GM19452 (cell line): ENCODE data around the gene CHMP5.

Source experiments
- ATAC-seq: cut with Tn5 transposase; IDR thresholded peaks from one replicate; pipeline ENCODE4 v1.9.1; 2021; ENCODE audit not compliant: unreplicated experiment

Gene CHMP5

GRCh38 chr9:33242609-33243134 lies 22.2 kb upstream of the CHMP5 start:
- no peak for ATAC-seq

GRCh38 chr9:33244137-33244784 lies 20.6 kb upstream of the CHMP5 start:
- no peak for ATAC-seq

- no peak for ATAC-seq
These were observed 19.5 kb upstream of the CHMP5 start for GRCh38 chr9:33245341-33245740.

- ATAC-seq, result no peak
These were observed 18.5 kb upstream of the CHMP5 start for GRCh38 chr9:33246269-33246860.

- no peak for ATAC-seq
These were observed 16.2 kb upstream of the CHMP5 start for GRCh38 chr9:33248606-33249005.

GRCh38 chr9:33249087-33249658 lies 15.7 kb upstream of the CHMP5 start:
- peak; percentile 64 for ATAC-seq

GRCh38 chr9:33249983-33250382 lies 14.9 kb upstream of the CHMP5 start:
- no peak for ATAC-seq

GRCh38 chr9:33250458-33250995 lies 14.3 kb upstream of the CHMP5 start:
- no peak for ATAC-seq

GRCh38 chr9:33254211-33254610 lies 10.6 kb upstream of the CHMP5 start:
- ATAC-seq, result no peak

GRCh38 chr9:33255014-33255413 lies 9.8 kb upstream of the CHMP5 start:
- no peak for ATAC-seq

- ATAC-seq, result no peak
These were observed 9.4 kb upstream of the CHMP5 start for GRCh38 chr9:33255471-33255870.

- no peak for ATAC-seq
These were observed 8.6 kb upstream of the CHMP5 start for GRCh38 chr9:33256236-33256635.

GRCh38 chr9:33257276-33257675 lies 7.6 kb upstream of the CHMP5 start:
- no peak for ATAC-seq

- no peak for ATAC-seq
These were observed 4.5 kb upstream of the CHMP5 start for GRCh38 chr9:33260372-33260771.

GRCh38 chr9:33263131-33264002 lies 1.5 kb upstream of the CHMP5 start:
- ATAC-seq, result no peak

- peak; percentile 19 for ATAC-seq
These were observed 811 bp upstream of the CHMP5 start for GRCh38 chr9:33264003-33264472.

- ATAC-seq, result no peak
These were observed 489 bp downstream of the CHMP5 start for GRCh38 chr9:33265211-33265865.

- ATAC-seq, result no peak
These were observed 2.4 kb downstream of the CHMP5 start for GRCh38 chr9:33267151-33267767.

- no peak for ATAC-seq
These were observed 5.3 kb downstream of the CHMP5 start for GRCh38 chr9:33270146-33270545.

- no peak for ATAC-seq
These were observed 7.2 kb downstream of the CHMP5 start for GRCh38 chr9:33272061-33272460.
